Measurements from ENCODE around the gene SLC16A1.
"Not testable (repeated sequence)": the region's sequence is repeated elsewhere in the genome, so short reads cannot be mapped to it uniquely, and the experiment has no call there.

Gene SLC16A1

DNA sequence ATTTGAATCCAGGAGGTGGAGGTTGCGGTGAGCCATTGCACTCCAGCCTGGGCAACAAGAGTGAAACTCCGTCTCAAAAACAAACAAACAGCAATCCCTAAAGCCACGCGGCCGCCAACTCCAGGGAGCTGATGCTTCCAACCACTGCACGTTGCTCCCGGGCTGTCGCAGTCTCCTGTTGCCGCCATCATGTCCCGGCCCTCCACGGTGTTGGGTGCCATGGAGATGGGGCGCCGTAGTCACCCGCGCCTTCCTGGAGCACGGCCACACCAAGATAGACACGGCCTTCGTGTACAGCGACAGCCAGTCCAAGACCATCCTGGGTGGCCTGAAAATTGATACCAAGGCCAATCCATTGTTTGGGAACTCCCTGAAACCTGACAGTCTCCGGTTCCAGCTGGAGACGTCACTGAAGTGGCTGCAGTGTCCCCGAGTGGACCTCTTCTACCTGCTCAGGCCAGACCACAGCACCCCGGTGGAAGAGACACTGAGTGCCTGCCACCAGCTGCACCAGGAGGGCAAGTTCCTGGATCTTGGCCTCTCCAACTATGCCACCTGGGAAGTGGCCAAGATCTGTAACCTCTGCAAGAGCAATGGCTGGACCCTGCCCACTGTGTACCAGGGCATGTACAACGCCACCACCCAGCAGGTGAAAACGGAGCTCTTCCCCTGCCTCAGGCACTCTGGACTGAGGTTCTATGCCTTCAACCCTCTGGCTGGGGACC lies 32.6 kb downstream of the SLC16A1 start:
- no peak for DNase-seq

DNA sequence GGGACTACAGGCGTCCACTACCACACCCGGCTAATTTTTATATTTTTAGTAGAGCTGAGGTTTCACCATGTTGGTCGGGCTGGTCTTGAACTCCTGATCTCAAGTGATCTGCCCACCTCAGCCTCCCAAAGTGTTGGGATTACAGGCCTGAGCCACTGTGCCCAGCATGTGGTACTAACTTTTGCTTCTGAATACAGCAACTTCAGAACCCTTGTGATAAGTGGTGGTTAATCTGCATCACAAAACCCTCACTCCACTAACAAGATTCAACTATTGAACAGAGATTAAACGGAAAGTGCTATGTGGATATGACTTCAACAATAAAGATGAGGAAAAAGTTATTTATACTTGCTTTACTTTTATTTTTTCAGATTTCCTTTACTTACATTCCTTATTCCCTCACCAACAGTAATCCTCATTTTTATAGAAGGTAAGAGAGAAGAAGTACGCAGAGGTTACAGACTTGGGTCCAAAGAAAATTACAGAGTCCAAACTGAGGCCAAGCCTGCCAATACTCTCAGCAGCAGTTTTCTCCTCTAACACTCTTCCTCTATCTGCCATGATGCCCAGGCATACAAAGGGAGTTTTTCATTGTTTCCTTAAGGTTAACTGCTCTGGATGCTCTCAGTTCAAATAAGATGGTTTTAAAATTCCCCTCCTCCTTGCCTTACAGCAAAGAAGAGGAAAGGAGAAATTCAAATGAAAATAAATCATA lies 44.3 kb downstream of the SLC16A1 start:
- DNase-seq = no peak

DNA sequence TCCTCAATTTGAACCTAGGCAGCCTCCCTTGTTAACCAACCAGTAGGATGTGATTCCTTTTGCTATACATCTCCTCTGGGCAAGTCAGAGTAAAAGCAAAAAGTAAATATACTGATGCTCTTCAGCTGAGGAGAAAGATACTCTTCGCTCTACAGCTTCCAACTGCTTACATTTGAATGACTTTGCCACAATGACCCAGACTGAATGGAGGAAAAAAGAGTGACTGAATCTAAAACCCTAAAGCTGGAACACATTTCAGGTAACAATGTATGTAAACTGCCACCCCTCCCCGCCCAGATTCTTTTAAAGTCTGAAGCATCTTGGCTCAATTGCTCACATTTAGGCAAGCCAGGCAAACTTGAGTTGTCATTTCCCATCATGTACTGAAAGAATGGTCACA lies 46.1 kb downstream of the SLC16A1 start:
- DNase-seq = no peak

DNA sequence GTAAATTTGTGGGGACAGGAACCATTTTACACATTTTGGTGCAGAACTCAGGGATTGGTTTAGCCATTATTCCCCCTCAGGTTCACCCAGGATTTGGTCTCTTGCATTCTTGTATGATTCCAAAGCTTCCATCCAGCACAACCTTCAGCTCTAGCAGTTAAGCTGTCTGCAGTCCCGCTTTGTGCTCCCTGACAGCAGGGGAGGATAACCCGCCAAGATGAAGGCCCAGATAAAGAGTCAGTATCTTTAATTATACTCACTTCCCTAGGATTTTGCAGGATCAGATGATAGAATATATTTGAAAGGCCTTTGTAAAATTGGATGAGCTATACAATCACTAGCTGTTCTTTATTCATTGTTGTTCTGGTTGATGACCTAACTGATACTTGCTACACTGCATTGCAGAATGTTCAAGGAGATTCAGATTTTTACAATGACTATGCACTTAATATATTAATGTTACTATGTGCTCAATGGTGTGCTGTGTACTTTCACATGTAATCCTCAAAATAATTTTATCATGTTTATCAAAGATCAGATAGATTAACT lies 49.8 kb downstream of the SLC16A1 start:
- no peak for DNase-seq

DNA sequence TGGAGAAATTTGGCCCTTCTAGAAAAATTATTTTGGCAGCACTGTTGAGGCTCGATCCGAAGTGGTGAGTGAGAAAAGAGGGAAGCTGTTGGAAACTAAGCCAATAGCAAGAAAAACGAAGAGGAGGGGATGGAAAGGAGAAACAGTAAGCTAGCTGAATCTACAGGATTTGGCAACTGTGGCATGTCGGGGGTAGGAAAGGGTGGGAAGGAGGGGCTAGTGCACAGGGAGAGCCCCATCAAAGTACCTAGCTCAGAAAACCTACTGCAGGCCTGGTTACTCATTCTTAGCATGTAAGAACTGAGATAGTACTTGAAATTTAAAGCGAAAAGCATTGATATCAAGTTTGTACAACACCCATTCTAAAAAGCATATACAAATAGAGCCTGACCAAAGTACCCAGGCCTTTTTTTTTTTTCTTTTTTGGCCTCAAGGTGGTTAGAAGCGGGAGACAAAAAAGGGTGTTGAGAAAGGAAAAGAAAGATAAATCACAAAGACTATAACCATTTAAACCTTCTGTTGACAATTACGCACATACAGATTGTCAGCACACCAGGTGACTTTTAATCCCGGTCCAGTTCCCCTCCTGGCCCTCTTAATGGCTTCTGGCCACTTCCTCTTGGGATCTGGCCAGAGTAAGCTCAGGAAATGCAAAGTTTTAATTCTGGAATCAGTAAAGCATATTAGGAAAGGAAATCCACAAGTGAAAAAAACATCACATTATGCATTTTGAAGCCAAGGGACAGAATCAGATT lies 50.4 kb downstream of the SLC16A1 start:
- peak; percentile 11 for DNase-seq

DNA sequence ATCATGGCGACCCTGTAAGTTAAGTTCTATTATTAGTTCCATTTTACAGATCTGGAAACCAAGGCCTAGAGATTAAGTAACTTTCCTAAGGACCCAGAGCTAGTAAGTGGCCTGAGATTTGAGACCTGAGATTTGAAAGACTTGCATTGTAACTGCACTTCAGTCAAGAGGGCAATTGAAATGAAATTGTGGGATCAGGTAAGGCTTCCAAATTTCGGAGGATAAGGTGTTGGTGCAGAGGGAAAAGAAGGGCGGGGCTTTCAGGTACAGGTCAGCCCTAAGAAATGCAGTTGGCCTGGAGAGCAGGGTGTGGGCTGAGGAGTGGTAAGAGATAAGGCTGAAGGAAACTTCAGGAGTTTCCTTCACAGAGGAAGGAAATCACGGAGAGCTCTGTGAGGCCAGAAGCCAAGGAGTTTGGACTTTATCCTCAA lies 51.1 kb downstream of the SLC16A1 start:
- no peak for DNase-seq

DNA sequence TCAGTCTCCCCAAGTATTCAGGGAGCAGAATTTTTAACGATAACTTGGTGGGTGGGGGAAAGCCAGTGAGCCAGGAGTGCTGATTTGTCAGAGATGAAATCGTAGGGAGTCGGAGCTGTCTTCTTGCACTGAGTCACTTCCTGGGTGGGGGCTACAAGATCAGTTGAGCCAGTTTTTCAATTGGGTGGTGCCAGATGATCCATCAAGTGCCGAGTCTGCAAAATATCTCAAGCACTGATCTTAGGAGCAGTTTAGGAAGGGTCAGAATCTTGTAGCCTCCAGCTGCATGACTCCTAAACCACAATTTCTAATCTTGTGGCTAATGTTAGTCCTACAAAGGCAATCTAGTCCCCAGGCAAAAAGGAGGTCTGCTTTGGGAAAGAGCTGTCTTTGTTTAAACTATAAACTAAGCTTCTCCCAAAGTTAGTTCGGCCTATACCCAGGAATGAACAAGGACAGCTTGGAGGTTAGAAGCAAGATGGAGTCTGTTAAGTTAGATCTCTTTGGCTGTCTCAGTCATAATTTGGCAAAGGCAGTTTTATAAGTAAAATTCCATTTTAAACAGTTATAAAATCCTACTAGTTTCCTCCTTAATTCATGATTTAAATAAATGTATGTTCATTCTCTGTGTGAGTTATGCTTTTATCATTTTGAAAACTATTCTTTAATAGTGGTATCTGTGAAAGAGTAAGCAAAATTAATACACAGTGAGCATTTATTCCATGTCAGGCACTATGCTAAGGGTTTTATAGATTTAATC lies 51.7 kb downstream of the SLC16A1 start:
- DNase-seq = peak; percentile 85

DNA sequence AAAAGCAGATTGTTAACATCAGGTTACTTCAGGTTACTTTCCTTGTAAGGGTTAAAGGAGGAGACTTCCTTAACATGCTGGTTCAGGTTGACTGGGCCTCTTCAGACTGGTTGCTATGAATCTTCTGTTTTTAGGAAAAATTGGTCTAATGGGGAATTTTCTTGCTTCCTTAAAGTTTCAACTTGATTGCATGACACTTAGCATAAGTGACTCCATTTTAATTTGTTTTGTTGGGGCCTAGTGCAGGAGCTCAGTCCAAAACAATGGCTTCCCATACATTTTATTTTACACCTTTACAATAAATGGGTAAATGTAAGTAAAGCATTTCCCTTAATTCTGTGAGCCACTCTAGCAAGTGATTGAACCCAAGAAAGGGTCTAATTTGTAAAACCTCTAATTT lies 53.8 kb downstream of the SLC16A1 start:
- no peak for DNase-seq

DNA sequence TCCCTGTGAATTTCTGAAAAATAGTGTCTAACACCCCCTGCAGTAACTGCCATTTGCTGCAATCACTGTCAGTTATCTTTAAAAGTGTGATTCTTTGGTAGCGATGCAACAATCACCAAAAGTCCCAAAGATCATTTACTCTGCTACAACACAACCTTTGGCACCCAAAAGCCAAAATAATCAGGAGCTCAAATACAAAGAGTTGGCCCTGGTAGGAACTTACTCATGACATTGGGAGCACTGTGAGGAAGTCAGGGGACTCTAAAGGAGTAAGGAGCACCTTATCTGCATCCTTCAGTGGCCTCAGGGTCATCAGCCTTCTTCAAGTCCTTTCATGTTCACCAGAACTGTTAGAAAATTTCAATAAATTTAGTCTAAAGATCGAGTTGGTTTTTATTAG lies 54.6 kb downstream of the SLC16A1 start:
- no peak for DNase-seq

DNA sequence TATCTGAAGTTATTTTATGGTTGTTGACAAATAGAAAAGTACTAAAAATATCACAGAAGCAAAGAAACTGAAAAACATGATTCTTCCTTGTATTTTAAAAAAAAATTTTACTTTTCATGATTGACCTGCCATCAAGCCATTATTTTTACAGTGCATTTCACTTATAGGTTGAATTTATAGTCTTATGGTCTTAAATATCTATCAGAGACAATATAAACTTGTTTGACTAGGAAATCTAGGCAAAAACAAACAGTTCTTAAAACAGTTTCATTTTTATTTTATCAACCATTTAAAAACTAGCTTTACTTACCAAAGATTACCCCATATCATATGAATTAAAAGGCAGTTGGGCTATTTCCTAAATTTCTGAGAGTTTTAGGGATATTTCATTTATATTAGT lies 59.2 kb downstream of the SLC16A1 start:
- no peak for DNase-seq

DNA sequence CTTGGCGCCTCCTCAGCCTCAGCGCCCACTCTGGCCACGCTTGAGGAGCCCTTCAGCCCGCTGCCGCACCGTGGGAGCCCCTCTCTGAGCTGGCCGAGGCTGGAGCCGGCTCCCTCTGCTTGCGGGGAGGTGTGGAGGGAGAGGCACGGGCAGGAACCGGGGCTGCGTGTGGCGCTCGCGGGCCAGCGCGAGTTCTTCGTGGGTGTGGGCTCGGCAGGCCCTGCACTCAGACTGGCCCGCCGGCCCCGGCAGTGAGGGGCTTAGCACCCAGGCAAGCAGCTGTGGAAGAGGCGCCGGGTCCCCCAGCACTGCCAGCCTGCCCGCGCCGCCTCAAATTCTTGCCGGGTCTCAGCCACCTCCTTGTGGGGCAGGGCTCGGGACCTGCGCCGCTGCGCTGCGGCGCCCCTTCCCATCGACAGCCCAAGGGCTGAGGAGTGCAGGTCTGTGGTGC lies 61.4 kb downstream of the SLC16A1 start:
- no peak for DNase-seq

DNA sequence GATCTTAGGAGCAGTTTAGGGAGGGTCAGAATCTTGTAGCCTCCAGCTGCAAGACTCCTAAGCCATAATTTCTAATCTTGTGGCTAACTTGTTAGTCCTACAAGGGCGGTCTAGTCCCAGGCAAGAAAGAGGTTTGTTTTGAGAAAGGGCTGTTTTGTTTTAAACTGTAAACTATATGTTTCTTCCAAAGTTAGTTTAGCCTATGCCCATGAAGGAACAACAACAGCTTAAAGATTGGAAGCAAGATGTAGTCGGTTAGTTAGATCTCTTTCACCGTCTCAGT lies 62.0 kb downstream of the SLC16A1 start:
- no peak for DNase-seq

DNA sequence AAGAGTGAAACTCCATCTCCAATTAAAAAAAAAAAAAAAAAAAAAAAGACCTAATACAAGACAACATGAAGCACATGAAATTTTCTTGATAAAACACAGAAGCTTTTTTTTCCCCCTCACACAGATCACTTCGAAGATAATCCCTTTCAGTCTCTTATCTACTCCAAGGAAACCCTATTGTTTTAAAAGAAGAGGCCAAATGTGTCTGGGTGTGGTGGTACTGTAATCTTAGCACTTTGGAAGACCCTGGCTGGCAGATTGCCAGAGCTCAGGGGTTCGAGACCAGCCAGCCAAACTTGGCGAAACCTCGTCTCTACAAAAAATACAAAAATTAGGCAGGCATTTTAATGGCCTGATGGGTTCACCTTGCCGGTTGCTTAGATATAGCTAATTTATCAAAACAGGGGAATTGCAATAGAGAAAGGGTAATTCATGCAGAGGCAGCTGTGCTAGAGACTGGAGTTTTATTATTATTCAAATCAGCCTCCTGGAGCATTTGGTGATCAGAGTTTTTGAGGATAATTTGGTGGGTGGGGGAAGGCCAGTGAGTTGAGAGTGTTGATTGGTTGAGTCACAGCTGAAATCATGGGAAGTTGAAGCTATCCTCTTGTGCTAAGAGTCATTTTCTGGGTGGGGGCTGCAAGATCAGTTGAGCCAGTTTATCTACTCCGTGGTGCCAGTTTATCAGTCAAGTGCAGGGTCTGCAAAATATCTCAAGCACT lies 62.5 kb downstream of the SLC16A1 start:
- no peak for DNase-seq

DNA sequence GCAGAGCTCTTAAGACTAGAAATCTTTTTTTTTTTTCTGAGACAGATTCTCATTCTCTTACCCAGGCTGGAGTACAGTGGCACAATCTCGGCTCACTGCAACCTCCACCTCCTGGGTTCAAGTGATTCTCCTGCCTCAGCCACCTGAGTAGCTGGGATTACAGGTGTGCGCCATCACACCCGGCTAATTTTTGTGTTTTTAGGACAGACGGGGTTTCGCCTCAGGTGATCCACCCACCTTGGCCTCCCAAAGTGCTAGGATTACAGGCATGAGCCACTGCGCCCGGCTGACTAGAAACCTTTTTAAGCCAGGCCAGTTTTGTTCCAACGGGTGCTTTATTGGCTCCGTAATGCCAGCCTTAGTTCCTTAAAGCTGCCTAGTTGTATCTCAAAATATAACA lies 66.1 kb downstream of the SLC16A1 start:
- not testable (repeated sequence) for DNase-seq

DNA sequence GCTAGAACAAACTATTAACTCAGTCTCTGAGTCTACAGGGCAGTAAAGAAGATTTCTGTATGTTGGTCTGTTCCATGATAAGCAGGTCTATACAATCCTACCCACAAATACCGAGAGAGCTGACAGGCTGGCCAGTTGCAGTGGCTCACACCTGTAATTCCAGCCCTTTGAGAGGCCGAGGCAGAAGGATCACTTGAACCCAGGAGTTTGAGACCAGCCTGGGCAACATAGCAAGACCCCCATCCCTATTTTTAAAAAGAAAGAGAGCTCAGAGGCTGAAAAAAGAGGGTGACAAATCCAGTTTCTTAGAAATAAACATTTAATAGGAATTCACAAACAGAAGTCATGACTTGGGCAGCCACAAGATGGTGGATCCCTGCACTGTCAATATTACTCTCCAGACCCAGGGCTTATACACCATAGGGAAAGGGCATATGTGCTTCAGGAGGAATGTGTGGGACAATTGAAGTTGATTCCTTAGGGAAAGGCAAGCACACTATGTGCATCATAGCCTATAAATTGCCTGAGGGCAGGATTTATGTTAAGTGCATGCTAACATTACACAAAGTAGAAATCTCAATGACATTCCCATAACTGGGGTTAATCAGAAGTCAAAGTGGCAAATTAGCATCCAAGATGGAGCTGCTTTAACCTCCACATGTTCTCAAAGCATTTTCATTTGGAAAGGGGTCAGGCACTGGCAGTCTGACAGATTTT lies 66.8 kb downstream of the SLC16A1 start:
- no peak for DNase-seq

DNA sequence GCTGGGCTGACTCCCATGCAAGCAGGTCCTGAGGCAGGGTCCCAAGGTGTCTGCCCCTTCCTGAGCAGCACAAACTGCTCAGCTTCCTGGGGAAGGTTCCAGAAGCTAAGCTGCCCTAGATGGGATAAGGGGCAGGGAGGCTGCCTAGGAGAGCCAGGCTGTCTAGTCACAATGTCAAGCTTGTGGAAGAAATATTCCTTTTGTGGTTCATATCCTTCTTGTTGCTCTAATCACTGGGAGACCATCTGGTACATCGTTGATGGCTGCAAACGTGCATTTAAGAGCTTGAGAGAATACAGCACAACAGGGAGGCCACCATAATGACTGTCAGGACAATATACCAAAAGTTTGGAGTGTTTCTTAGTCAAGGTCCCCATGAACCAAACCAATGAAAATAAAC lies 67.4 kb downstream of the SLC16A1 start:
- no peak for DNase-seq

DNA sequence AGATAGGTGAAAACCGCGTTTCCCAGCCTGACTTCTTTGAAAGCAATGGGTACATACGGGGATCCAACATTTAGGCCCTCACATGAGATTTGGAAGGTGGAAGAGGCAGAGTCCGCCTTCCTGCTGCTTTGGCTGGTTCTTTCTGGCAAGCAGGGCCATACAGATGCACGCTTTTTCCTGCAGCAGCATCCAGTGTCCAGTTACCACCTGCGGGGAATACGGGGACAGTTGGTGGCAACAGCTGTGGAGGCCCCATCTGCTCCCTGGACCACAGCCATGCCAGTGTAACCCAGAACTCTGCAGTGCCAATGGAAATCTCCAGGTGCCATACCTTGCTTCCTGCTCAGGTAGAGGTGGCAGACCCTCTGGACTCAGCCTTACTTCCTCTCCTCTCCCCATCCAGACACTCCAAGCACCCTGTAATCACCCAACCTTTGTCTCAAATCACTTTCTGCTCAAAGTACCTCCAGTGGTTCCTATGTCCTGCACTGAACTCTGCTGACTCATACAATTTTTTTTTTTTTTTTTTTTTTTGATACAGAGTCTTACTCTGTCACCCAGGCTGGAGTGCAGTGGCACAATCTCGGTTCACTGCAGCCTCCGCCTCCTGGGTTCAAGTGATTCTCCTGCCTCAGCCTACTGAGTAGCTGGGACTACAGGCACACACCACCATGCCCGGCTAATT lies 68.3 kb downstream of the SLC16A1 start:
- DNase-seq = no peak

DNA sequence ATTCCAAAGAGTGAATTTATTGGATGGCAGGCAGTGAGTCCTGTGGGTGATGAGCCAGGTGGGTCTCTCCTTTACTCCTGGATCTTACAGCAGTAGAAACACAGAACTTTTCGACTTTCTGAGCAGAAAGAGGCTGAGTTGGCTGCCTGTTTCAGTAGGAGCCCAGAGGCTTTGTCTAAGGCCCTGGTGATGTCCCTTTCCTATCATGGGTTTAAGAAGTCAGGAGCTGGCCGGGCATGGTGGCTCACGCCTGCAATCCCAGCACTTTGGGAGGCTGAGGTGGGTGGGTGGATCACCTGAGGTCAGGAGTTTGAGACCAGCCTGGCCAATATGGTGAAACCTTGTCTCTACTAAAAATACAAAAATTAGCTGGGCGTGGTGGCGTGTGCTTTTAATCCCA lies 71.0 kb downstream of the SLC16A1 start:
- DNase-seq = not testable (repeated sequence)

DNA sequence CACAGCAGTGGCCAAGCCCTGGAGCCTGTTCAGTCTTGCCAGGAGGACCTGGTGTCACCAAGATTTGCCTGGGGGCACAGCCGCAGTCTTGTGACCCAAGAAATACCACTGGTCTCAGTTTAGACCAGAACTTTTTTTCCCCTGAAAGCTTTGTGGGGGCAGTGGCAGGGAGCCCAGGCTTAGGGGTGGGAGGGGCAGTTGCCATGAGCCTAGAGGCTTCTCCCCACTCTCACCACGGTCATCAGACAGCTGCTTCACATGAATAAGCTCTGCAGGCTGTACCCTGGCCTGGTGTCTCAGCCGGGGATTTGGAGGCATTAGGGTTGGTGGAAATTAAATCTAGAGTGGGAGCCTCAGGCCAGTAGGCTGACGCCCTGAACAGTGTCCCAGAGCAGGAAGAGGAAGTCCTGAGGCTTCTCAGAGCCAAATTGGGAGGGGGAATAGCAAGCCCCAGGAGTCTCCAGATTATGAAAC lies 73.7 kb downstream of the SLC16A1 start:
- no peak for DNase-seq

DNA sequence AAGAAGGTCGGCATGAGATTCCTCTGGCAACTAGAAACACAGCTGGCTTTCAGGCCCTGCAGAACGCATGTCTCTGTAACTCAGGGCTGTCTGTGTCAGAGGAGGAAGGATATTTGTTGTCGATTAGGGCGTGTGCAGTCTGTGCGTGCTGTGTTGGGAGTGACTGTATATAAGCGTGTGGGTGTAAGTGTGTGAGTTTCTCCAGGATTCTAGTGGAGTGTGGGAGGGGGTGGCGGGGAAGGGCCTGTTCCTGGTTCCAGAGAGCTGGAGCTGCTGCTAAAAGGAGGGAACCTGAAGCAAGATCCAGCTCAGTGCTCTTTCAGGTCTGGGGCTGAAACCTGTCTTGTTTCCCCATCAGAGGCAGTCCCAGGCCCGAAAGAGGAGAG lies 74.3 kb downstream of the SLC16A1 start:
- peak; percentile 35 for DNase-seq

DNA sequence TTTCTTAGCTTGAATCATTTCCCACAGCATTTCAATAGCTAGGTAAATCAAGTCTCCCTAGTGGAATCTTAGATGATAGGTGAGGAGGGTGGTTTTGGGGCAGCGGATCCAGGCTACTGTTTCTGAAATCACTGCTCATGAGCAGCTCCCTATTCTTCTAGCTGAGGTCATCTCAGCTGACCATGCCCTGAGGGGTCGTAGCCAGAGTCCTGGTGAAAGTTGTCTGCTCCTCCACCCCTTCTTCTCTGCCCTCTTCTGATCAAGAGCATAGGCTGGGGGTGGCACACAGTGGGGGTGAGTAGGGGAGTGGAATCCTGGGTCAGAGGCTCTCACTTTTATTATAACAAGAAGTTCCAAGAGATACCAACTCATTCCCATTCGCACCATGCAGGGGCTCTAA lies 76.2 kb downstream of the SLC16A1 start:
- no peak for DNase-seq

All from fibroblast of skin of right biceps (primary cell).